ENCODE data around the gene NEDD8.
A peak's percentile ranks its signal among the peaks of the same experiment; 100 is the strongest.

NEDD8 gene

DNA sequence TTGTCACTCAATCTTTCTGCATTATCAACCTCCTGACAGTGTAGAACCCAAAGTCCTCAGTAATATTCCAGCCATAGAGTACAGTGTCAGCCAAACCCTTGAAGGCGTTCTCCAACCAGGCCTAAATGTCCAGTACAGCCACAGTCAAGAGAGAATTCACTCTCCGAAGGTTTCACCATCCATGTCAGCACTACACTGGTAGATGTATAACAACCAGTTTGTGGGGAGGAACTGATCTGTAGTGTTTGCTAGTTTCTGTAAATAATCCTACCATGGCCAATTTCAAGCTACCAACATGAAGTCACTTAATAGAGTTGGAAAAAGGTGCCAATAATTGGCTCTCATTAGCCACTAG lies 15.8 kb downstream of the NEDD8 start:
- TF ChIP-seq, protein P1, sequence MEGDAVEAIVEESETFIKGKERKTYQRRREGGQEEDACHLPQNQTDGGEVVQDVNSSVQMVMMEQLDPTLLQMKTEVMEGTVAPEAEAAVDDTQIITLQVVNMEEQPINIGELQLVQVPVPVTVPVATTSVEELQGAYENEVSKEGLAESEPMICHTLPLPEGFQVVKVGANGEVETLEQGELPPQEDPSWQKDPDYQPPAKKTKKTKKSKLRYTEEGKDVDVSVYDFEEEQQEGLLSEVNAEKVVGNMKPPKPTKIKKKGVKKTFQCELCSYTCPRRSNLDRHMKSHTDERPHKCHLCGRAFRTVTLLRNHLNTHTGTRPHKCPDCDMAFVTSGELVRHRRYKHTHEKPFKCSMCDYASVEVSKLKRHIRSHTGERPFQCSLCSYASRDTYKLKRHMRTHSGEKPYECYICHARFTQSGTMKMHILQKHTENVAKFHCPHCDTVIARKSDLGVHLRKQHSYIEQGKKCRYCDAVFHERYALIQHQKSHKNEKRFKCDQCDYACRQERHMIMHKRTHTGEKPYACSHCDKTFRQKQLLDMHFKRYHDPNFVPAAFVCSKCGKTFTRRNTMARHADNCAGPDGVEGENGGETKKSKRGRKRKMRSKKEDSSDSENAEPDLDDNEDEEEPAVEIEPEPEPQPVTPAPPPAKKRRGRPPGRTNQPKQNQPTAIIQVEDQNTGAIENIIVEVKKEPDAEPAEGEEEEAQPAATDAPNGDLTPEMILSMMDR (IDR thresholded peaks at IDR 0.05) = no peak

DNA sequence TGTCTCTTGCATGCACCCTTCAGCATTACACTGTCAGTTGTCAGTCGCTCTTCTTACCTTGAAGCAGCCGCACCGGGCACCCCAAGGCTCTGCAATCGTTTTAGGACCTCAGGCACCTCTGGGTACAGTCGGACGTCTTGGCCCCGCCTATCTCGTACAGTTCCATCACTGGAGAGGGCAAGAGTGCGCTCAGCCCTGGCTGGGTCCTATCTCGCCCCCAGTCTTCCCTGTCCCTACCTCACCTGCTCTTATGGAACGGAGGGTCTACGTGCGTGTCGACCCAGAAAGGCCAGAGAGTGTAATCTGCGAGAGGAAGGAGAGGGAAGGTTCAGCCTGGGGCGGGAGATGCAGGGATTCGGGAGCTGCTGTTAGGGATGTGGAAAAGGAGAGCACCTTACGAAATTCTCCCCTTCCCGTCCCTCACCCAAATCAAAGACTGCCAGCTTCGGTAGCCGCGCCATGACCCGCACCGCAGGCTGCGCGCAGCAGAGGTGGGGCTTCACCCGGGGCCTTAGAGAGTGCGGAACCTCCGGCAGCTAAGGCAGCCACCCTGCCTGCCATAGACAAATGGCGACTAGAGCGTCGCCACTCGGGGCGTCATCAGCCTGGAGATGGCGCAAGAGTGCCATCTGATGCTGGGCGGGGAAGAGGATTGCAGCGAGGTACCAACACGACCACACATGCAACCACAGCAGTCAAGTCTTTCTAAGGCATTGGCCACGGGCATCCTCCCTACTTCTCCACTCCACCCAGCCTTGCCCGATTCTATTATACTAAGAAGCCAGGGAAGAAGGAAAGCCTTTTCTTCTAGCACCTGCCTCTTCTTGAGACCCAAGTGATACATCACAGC lies 16.4 kb downstream of the NEDD8 start, which contains the start of gene MDP1:
Gene MDP1 (minus strand): TSS at position 572 of the 850 bp plus-strand sequence. CDS start 111 bp downstream, at position 461.
- TF ChIP-seq, protein P1 (IDR thresholded peaks at IDR 0.05) = peak; percentile 70

DNA sequence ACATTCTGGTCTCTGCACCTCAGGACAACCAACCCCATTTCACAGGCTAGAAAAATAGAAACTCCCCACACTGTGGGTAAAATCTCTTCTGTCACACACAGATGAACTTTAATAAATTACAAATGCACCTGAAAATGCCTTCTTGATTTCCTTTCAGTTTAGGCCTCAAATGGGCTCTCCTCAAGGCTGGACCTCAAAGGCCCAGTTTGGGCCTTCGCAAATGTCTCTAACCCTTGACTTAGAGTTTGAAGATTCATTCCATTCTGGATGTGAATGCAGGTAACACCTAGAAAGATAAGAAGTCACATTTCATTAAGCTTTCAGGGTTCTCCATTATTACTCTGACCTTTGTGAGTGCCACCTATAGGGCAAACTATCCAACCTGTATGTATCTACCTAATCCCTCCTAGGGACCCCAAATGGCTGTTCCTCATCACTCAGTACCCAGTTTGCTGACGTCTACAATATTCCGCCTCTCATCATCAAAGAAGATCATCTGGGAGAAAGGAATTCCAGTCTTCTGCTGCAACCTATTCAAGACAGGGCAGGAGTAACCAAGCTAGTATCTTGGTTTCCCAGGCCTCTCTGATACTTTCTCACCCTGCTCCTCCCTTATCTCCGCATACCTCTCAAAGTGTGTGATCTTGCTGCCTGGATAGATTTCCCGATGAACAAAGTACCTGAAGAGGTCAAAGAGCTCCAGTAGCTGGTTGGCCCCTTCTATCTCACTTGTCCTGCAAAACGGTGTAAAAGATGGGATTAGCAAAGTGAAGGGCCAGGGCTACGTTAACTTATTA lies 18.1 kb downstream of the NEDD8 start:
- TF ChIP-seq, protein P1 (IDR thresholded peaks at IDR 0.05) = no peak

DNA sequence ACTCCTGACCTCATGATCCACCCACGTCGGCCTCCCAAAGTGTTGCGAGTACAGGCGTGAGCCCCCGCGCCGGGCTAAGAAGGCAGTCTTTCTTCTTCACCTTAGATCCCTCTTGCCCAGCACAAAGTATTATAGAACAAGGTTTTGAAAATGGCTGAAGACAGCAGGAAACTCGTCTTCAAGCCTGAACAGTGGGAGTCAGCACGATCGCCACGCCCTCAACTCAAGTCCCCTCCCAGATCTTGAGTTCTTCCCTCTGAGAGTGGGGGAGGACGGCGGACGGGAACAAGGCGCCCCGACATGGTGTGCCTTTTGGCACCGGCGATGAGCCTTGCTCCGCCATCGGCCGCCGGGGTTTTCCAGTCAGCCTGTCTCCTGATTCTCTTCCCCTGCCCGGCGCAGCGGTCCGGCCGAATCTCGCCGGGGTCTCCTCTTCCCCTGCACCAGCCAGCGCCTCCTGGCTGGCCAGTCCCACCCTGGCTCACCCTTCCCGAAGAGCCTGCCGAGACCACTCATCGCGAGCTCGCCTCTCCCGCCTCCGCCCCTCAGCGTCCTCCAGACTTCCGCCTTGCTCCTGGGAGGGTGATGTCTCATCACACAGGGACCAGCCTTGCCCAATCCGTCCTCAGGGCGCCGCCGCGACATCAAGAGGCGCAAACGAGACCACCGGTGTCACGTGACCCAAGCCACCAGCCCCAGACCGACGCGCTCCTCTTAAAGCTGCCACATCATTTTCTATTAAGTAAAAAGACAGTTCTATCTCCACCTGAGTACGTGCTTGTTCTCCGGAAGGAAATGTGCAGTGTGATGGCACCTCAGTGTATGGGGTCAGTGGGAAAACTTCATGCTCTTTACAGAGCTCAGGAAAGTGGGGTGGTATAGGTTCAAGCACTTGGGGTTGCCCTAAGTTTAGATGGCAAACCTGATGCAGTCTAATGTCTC lies 19.0 kb downstream of the NEDD8 start, which contains the start of gene CHMP4A:
Gene CHMP4A (minus strand): TSS at position 565 of the 942 bp plus-strand sequence. CDS start 49 bp downstream, at position 516.
- TF ChIP-seq, protein P1 (IDR thresholded peaks at IDR 0.05) = no peak

DNA sequence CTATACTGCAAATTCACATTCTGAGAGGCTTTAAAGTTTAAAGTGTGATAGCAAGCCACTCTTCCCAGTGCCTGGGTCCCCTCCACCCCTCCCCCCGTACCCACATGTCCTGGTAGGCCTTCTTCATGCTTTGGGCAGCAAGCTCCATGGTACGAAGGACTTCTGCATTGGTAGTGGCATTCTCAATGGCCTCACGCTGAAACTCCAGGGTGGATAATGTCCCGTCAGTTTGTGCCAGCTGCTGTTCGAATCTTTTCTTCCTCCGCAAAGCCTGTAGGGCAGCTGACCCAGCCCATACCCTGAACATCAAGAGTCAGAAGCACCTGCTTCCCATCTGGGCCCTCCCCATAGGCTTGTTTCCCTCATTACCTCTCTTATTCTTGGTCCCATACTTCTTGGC lies 20.9 kb downstream of the NEDD8 start:
- TF ChIP-seq, protein P1 (IDR thresholded peaks at IDR 0.05) = no peak

DNA sequence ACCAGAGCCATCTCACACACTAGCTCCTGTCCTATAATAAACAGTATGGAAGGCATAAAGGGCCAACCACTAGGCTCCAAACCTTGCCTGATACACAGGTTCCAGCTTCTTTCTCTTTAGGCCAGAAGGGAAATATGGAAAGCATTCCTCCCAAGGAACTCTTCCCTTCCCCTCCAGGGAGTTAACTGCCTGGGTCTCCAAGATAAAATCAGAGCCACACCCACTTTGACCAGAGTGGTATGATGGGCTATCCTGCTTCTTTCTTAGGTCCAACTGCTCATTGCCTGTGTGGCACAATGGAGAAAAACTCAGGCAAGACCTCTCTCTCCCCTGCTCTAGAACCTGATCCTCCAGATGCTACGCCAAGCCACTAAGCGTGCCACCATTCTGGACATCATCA lies 24.5 kb downstream of the NEDD8 start:
- TF ChIP-seq, protein P1 (IDR thresholded peaks at IDR 0.05) = no peak

DNA sequence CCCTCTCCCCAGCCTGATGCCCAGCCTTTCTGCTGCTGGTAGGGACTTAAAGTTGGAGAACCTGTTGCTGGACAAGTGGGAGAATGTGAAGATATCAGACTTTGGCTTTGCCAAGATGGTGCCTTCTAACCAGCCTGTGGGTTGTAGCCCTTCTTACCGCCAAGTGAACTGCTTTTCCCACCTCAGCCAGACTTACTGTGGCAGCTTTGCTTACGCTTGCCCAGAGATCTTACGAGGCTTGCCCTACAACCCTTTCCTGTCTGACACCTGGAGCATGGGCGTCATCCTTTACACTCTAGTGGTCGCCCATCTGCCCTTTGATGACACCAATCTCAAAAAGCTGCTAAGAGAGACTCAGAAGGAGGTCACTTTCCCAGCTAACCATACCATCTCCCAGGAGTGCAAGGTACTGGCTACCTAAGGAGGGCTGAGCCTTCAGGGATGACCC lies 25.0 kb downstream of the NEDD8 start:
- TF ChIP-seq, protein P1 (IDR thresholded peaks at IDR 0.05) = no peak

All from LNCAP (cell line).